ENCODE results near the gene TRIM65. TPM values are rescaled to one million over a fixed set of nuclear protein-coding genes. Genes with fewer than 3 reads are reported as not detected.

The TRIM65 gene
- total and polyA plus RNA-seq, 2 of the 13 experiments (the other 11 are each of a cell fraction or from before 2014, with no cell fraction given) = 10.3 to 22.4 TPM

DNA sequence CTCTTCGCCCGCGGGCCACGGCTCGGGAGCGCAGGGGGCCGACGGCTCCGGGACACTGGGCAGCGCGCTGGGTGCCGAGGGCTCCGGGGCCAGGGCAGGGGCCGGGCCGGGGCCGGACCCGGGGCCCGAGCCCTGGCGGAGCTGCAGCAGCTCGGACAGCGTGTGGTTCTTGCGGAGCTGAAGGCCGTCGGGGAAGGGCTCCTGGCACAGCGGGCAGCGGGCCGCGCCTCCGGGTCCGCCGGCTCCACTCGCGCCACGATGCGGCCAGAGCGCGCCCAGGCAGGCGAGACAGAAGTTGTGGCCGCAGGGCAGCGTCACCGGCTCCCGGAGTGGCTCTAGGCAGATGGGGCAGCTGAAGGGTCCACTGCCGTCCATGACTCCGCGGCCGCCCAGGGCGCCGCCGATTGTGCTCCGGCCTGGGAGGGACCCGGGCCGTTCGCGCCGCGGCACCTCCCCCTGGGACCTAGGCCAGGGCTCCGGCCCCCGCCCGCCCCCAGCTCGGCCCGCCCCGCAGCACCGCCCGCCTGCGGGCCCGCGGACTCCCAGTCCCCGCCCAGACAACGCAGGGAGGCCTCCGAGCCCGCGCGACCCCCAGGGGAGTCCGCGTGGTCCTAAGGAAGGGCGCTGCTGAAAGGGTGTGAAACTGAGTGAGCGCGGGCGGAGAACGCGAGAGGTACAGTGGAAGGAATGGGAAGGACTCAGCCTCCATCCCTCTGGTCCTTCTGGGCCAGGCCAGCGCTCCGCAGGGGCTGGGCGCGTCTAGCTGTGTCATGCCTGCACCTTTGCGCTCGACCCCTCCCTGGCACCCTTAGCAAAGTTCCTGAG lies 18.4 kb downstream of the TRIM65 start, which contains the start of gene TRIM47 (continued):
- TF ChIP-seq, protein P1, sequence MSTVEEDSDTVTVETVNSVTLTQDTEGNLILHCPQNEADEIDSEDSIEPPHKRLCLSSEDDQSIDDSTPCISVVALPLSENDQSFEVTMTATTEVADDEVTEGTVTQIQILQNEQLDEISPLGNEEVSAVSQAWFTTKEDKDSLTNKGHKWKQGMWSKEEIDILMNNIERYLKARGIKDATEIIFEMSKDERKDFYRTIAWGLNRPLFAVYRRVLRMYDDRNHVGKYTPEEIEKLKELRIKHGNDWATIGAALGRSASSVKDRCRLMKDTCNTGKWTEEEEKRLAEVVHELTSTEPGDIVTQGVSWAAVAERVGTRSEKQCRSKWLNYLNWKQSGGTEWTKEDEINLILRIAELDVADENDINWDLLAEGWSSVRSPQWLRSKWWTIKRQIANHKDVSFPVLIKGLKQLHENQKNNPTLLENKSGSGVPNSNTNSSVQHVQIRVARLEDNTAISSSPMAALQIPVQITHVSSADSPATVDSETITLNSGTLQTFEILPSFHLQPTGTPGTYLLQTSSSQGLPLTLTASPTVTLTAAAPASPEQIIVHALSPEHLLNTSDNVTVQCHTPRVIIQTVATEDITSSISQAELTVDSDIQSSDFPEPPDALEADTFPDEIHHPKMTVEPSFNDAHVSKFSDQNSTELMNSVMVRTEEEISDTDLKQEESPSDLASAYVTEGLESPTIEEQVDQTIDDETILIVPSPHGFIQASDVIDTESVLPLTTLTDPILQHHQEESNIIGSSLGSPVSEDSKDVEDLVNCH (CRISPR knock-in tag; IDR thresholded peaks at IDR 0.05) = no peak
- TF ChIP-seq ZNF614 (CRISPR knock-in tag; IDR thresholded peaks at IDR 0.05; ENCODE audit: borderline replicate concordance) (peak; percentile 64; the same call in 1 of the 2 replicates), FOXA3 (CRISPR knock-in tag; IDR thresholded peaks at IDR 0.05) (peak; percentile 9), PHB2 (IDR thresholded peaks at IDR 0.05; ENCODE audit: partially characterized antibody) (no peak), NCOR1 (IDR thresholded peaks at IDR 0.05; ENCODE audit: borderline replicate concordance, low read length) (0 out of 2 replicates have a peak, but pooled peaks have one; percentile 18), ZNF550 (CRISPR knock-in tag; IDR thresholded peaks at IDR 0.05; ENCODE audit: borderline replicate concordance) (no peak), ZNF430 (CRISPR knock-in tag; IDR thresholded peaks at IDR 0.05) (peak; percentile 89), GATAD1 (CRISPR knock-in tag; IDR thresholded peaks at IDR 0.05) (peak; percentile 60; the same call in 1 of the 2 replicates), ETV5 (CRISPR knock-in tag; IDR thresholded peaks at IDR 0.05; ENCODE audit: borderline replicate concordance) (peak; percentile 60), RBM39 (IDR thresholded peaks at IDR 0.05; ENCODE audit: low read depth, low read length, poor library complexity, severe bottlenecking) (no peak), AGO2 (optimal IDR thresholded peaks at IDR 0.05; ENCODE audit: low read depth, low read length) (peak; percentile 49), RCOR2 (CRISPR knock-in tag; IDR thresholded peaks at IDR 0.05) (no peak; the same call in 1 of the 2 replicates), ZNF33A (CRISPR knock-in tag; IDR thresholded peaks at IDR 0.05; ENCODE audit: borderline replicate concordance) (no peak), CHCHD3 (CRISPR knock-in tag; IDR thresholded peaks at IDR 0.05) (peak; percentile 32; the same call in 1 of the 2 replicates), HCFC1 (IDR thresholded peaks at IDR 0.05; ENCODE audit: low read depth, low read length) (no peak), CBX5 (CRISPR knock-in tag; IDR thresholded peaks at IDR 0.05; ENCODE audit: borderline replicate concordance) (0 out of 2 replicates have a peak, but pooled peaks have one; percentile 29), KAT2B (IDR thresholded peaks at IDR 0.05; ENCODE audit: borderline replicate concordance, low read depth, low read length) (no peak)
- TF ChIP-seq, protein P2, sequence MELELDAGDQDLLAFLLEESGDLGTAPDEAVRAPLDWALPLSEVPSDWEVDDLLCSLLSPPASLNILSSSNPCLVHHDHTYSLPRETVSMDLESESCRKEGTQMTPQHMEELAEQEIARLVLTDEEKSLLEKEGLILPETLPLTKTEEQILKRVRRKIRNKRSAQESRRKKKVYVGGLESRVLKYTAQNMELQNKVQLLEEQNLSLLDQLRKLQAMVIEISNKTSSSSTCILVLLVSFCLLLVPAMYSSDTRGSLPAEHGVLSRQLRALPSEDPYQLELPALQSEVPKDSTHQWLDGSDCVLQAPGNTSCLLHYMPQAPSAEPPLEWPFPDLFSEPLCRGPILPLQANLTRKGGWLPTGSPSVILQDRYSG (CRISPR knock-in tag; IDR thresholded peaks at IDR 0.05) = no peak
- TF ChIP-seq, protein P3, sequence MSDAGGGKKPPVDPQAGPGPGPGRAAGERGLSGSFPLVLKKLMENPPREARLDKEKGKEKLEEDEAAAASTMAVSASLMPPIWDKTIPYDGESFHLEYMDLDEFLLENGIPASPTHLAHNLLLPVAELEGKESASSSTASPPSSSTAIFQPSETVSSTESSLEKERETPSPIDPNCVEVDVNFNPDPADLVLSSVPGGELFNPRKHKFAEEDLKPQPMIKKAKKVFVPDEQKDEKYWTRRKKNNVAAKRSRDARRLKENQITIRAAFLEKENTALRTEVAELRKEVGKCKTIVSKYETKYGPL (CRISPR knock-in tag; IDR thresholded peaks at IDR 0.05) = 0 out of 2 replicates have a peak, but pooled peaks have one; percentile 17
- TF ChIP-seq, protein P4, sequence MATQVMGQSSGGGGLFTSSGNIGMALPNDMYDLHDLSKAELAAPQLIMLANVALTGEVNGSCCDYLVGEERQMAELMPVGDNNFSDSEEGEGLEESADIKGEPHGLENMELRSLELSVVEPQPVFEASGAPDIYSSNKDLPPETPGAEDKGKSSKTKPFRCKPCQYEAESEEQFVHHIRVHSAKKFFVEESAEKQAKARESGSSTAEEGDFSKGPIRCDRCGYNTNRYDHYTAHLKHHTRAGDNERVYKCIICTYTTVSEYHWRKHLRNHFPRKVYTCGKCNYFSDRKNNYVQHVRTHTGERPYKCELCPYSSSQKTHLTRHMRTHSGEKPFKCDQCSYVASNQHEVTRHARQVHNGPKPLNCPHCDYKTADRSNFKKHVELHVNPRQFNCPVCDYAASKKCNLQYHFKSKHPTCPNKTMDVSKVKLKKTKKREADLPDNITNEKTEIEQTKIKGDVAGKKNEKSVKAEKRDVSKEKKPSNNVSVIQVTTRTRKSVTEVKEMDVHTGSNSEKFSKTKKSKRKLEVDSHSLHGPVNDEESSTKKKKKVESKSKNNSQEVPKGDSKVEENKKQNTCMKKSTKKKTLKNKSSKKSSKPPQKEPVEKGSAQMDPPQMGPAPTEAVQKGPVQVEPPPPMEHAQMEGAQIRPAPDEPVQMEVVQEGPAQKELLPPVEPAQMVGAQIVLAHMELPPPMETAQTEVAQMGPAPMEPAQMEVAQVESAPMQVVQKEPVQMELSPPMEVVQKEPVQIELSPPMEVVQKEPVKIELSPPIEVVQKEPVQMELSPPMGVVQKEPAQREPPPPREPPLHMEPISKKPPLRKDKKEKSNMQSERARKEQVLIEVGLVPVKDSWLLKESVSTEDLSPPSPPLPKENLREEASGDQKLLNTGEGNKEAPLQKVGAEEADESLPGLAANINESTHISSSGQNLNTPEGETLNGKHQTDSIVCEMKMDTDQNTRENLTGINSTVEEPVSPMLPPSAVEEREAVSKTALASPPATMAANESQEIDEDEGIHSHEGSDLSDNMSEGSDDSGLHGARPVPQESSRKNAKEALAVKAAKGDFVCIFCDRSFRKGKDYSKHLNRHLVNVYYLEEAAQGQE (IDR thresholded peaks at IDR 0.05; ENCODE audit: borderline replicate concordance in 1 of 2, low read depth in 1 of 2, low read length in 2 of 2) = no peak; a peak in 1 of 4 replicates
- TF ChIP-seq, protein P5, sequence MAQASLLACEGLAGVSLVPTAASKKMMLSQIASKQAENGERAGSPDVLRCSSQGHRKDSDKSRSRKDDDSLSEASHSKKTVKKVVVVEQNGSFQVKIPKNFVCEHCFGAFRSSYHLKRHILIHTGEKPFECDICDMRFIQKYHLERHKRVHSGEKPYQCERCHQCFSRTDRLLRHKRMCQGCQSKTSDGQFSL (CRISPR knock-in tag; IDR thresholded peaks at IDR 0.05) = peak; percentile 51; the same call in 1 of the 2 replicates

Measured in HepG2 (cell line).